NCI-H82 treated with DMSO at 0.1 percent for 48 hours (cell line): Measurements from ENCODE around the gene FGA.

Experiments
- DNase-seq: peaks from one replicate; lab custom pipeline; 2025; ENCODE audit not compliant: unreplicated experiment; lab: John Stamatoyannopoulos, UW

FGA gene

GRCh38 chr4:154583230-154583629, 7.3 kb downstream of the FGA start:
- no peak for DNase-seq

- no peak for DNase-seq
Observed at GRCh38 chr4:154582723-154583122, 7.8 kb downstream of the FGA start.

GRCh38 chr4:154579927-154580326, 10.6 kb downstream of the FGA start:
- no peak for DNase-seq

- DNase-seq: no peak
Observed at GRCh38 chr4:154578919-154579318, 11.6 kb downstream of the FGA start.

- no peak for DNase-seq
Observed at GRCh38 chr4:154577324-154577723, 13.2 kb downstream of the FGA start.

- DNase-seq: no peak
Observed at GRCh38 chr4:154574311-154574710, 16.2 kb downstream of the FGA start.

- DNase-seq: no peak
Observed at GRCh38 chr4:154573190-154573870, 17.2 kb downstream of the FGA start.

- no peak for DNase-seq
Observed at GRCh38 chr4:154569584-154569983, 21.0 kb downstream of the FGA start.

GRCh38 chr4:154569028-154569427, 21.5 kb downstream of the FGA start:
- no peak for DNase-seq

GRCh38 chr4:154566639-154567204, 23.8 kb downstream of the FGA start:
- DNase-seq: no peak

- no peak for DNase-seq
Observed at GRCh38 chr4:154565704-154566103, 24.8 kb downstream of the FGA start.

- DNase-seq: no peak
Observed at GRCh38 chr4:154564311-154564710, 26.2 kb downstream of the FGA start.

GRCh38 chr4:154562697-154563254, 27.8 kb downstream of the FGA start, which contains the start of gene FGB:
TSS of gene FGB (plus strand) at chr4:154563011. CDS start at chr4:154563019, 8 bp downstream.
- DNase-seq: no peak

GRCh38 chr4:154560824-154561231, 29.7 kb downstream of the FGA start:
- no peak for DNase-seq

- no peak for DNase-seq
Observed at GRCh38 chr4:154560419-154560801, 30.1 kb downstream of the FGA start.

- DNase-seq: peak; percentile 3
Observed at GRCh38 chr4:154559494-154560418, 30.8 kb downstream of the FGA start.

GRCh38 chr4:154559141-154559493, 31.4 kb downstream of the FGA start:
- no peak for DNase-seq

- DNase-seq: peak; percentile 23
Observed at GRCh38 chr4:154551872-154552686, 38.5 kb downstream of the FGA start.

- DNase-seq: peak; percentile 60
Observed at GRCh38 chr4:154549894-154550790, 40.4 kb downstream of the FGA start, which contains the start of gene PLRG1. TSS of gene PLRG1 (minus strand) at chr4:154550400. CDS start at chr4:154550308, 92 bp downstream.

GRCh38 chr4:154545689-154546088, 44.9 kb downstream of the FGA start:
- DNase-seq: no peak
